Sigmoid colon (tissue), 7 donors: ENCODE measurements around the gene MRPL33. TPM values are rescaled to one million over a fixed set of nuclear protein-coding genes. Genes with fewer than 3 reads are reported as not detected.

Source experiments
- DNase-seq: peaks from one replicate; pipeline ENCODE4 v3.0.0-alpha.2; 2019
- H3K27ac ChIP-seq, 4 donors: fragments of 200-600 bp; sonication (generic); one replicate each; pipeline ENCODE4 v1.5.1; 2016 to 2019; ENCODE audit warnings: mild to moderate bottlenecking in 1 of 4
- H3K27me3 ChIP-seq, 3 donors: fragments of 200-600 bp; sonication (generic); one replicate each; pipeline ENCODE4 v1.5.1; 2019; ENCODE audit warnings: mild to moderate bottlenecking in 1 of 3
- H3K36me3 ChIP-seq, 4 donors: fragments of 200-600 bp; sonication (generic); one replicate each; pipeline ENCODE4 v1.5.1; 2016 to 2019
- H3K4me1 ChIP-seq, 4 donors: fragments of 200-600 bp; sonication (generic); one replicate each; pipeline ENCODE4 v1.5.1; 2017 to 2019
- H3K4me3 ChIP-seq, 4 donors: fragments of 200-600 bp; sonication (generic); one replicate each; pipeline ENCODE4 v1.5.1; 2017 to 2019; ENCODE audit warnings: mild to moderate bottlenecking in 2 of 4, moderate library complexity in 1 of 4
- H3K9me3 ChIP-seq, 4 donors: fragments of 200-600 bp in 3 of 4; sonication (generic) in 3 of 4; one replicate each; pipeline versions ENCODE4 v1.5.1 to v1.6.1; 2013 to 2019
- EP300 ChIP-seq, 4 donors: sonication (generic); formaldehyde crosslinking; IDR thresholded peaks; one replicate each; pipeline ENCODE4 v1.6.1; 2017; ENCODE audit warnings: antibody characterized with exemption in 4 of 4
- POLR2A ChIP-seq, 2 donors: fragments of 450-650 bp; IDR thresholded peaks; one replicate each; pipeline ENCODE4 v1.6.1; 2016; ENCODE audit warnings: antibody characterized with exemption in 2 of 2, mild to moderate bottlenecking in 2 of 2, moderate library complexity in 2 of 2
- POLR2AphosphoS5 ChIP-seq, 4 donors: sonication (generic); formaldehyde crosslinking; IDR thresholded peaks; one replicate each; pipeline ENCODE4 v1.6.1; 2017; ENCODE audit warnings: antibody characterized with exemption in 4 of 4
- WGBS, 2 donors: extraction: QIAGEN DNeasy Blood & Tissue Kit; methylation state at CpG; one replicate each; pipeline ENCODE4 v1.1.7; 2013; 5-methylcytosine and 5-hydroxymethylcytosine counted together
- intact Hi-C: fragments of 100-400 bp; cut with DNase I; formaldehyde crosslinking; loops from one replicate; pipeline ENCODE4 v1.15.1; 2023
- polyA plus RNA-seq, 3 donors: library from polyadenylated mRNA; stranded (reverse); fragments of 200-250 nt; gene quantifications; one replicate each; pipeline ENCODE4 v1.2.3, GENCODE V29; 2013
- total RNA-seq, 4 donors: library from RNA; depleted of rRNA; stranded (reverse); fragments of >200 nt; gene quantifications; one replicate each; pipeline ENCODE4 v1.1.0, GENCODE V29; 2016
- TF ChIP-seq, protein P1 (sequence below), 4 experiments: fragments of 450-650 bp in 3 of 4; fragments of 200-600 bp in 1 of 4; IDR thresholded peaks; one replicate each; pipeline ENCODE4 v1.5.1; 2016 to 2019; ENCODE audit warnings: antibody characterized with exemption in 4 of 4, mild to moderate bottlenecking in 3 of 4, moderate library complexity in 2 of 4
- donor health status: healthy with polysubstance abuse.
- donor health status: Bipolar disorder and iron deficiency.
- donor health status: healthy.

Gene MRPL33
- total and polyA plus RNA-seq, 7 donors, result 110 to 324 (median 193) TPM

- DNase-seq, result no peak
- WGBS, 2 donors, result 41 to 78% methylated on average over 4 of the region's 4 CpGs
- Histone ChIP-seq H3K27me3 (no peaks in the 10 kb centered on the region), H3K27ac (no peak overlapping the region), H3K4me1 (peaks cover 0 to 19% (median 6%) of the 10 kb centered on the region in 4 donors), H3K36me3 (no peaks in the 10 kb centered on the region), H3K4me3 (no peak overlapping the region), H3K9me3 (no peaks in the 10 kb centered on the region)
- intact Hi-C loops, result no loop called here
- TF ChIP-seq, protein P1, sequence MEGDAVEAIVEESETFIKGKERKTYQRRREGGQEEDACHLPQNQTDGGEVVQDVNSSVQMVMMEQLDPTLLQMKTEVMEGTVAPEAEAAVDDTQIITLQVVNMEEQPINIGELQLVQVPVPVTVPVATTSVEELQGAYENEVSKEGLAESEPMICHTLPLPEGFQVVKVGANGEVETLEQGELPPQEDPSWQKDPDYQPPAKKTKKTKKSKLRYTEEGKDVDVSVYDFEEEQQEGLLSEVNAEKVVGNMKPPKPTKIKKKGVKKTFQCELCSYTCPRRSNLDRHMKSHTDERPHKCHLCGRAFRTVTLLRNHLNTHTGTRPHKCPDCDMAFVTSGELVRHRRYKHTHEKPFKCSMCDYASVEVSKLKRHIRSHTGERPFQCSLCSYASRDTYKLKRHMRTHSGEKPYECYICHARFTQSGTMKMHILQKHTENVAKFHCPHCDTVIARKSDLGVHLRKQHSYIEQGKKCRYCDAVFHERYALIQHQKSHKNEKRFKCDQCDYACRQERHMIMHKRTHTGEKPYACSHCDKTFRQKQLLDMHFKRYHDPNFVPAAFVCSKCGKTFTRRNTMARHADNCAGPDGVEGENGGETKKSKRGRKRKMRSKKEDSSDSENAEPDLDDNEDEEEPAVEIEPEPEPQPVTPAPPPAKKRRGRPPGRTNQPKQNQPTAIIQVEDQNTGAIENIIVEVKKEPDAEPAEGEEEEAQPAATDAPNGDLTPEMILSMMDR (IDR thresholded peaks at IDR 0.05), result peak; percentile 13 to 54 (median 47)
- TF ChIP-seq POLR2A (IDR thresholded peaks at IDR 0.05), result no peak
Measured at GRCh38 chr2:27807476-27807875, 36.0 kb downstream of the MRPL33 start.

GRCh38 chr2:27808418-27808817 lies 36.9 kb downstream of the MRPL33 start:
- intact Hi-C loops, result no loop called here
- WGBS, 2 donors, result 92 to 95% methylated on average over 2 of the region's 2 CpGs
- TF ChIP-seq, protein P1 (IDR thresholded peaks at IDR 0.05), result no peak
- no peak for TF ChIP-seq POLR2AphosphoS5 (IDR thresholded peaks at IDR 0.05)
- no peak for TF ChIP-seq EP300 (IDR thresholded peaks at IDR 0.05)
- no peak for TF ChIP-seq POLR2A (IDR thresholded peaks at IDR 0.05)

GRCh38 chr2:27808984-27809383 lies 37.5 kb downstream of the MRPL33 start:
- H3K36me3 ChIP-seq, result no peaks in the 10 kb centered on the region
- H3K4me1 ChIP-seq, result peaks cover 0 to 19% (median 5%) of the 10 kb centered on the region in 4 donors
- H3K4me3 ChIP-seq, result no peak overlapping the region
- no peaks in the 10 kb centered on the region for H3K27me3 ChIP-seq
- peak overlapping the region in 2 of 4 donors; percentile 31 to 47 for H3K27ac ChIP-seq
- intact Hi-C loops, result no loop called here
- WGBS, 2 donors, result 96 to 97% methylated on average over 3 of the region's 3 CpGs
- no peaks in the 10 kb centered on the region for H3K9me3 ChIP-seq
- no peak for DNase-seq
- no peak for TF ChIP-seq EP300 (IDR thresholded peaks at IDR 0.05)
- TF ChIP-seq, protein P1 (IDR thresholded peaks at IDR 0.05), result no peak
- TF ChIP-seq POLR2A (IDR thresholded peaks at IDR 0.05), result no peak
- TF ChIP-seq POLR2AphosphoS5 (IDR thresholded peaks at IDR 0.05), result no peak

More at GRCh38 chr2:27808418-27808817, 36.9 kb downstream of the MRPL33 start:
- DNase-seq, result no peak
- Histone ChIP-seq H3K27me3 (no peaks in the 10 kb centered on the region), H3K9me3 (no peaks in the 10 kb centered on the region), H3K4me1 (peaks cover 0 to 19% (median 5%) of the 10 kb centered on the region in 4 donors), H3K4me3 (no peak overlapping the region), H3K36me3 (no peaks in the 10 kb centered on the region), H3K27ac (no peak overlapping the region)

- Histone ChIP-seq H3K27ac (peak overlapping the region in 2 of 4 donors; percentile 31 to 47), H3K4me1 (peaks cover 0 to 19% (median 5%) of the 10 kb centered on the region in 4 donors), H3K36me3 (no peaks in the 10 kb centered on the region), H3K27me3 (no peaks in the 10 kb centered on the region), H3K9me3 (no peaks in the 10 kb centered on the region), H3K4me3 (no peak overlapping the region)
- WGBS, 2 donors, result 61 to 66% methylated on average over 3 of the region's 3 CpGs
- DNase-seq, result no peak
- TF ChIP-seq POLR2A (IDR thresholded peaks at IDR 0.05) (no peak), EP300 (IDR thresholded peaks at IDR 0.05) (no peak), POLR2AphosphoS5 (IDR thresholded peaks at IDR 0.05) (no peak)
- intact Hi-C loops, result no loop called here
Measured at GRCh38 chr2:27809761-27810241, 38.3 kb downstream of the MRPL33 start.

DNA sequence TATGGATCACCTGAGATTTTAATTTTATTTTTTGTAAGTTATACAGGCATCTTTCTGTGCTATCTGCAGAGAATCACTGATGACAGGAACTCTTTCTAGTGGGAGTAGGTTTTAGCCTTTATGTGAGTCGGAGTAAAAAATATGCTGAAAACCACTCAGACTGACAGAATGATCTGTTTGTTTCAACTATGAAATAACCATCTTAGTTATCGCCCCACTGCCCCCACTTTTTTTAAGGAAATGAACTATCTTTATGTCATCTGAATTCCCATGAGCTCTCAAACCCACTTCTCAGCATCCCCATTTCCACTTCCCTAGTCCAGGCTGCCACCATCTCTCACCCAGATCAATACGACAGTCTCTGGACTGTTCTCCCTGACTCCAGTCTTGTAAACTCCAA lies 38.9 kb downstream of the MRPL33 start:
- no peaks in the 10 kb centered on the region for H3K36me3 ChIP-seq
- H3K4me1 ChIP-seq, result peaks cover 0 to 19% (median 5%) of the 10 kb centered on the region in 4 donors
- intact Hi-C loops, result no loop called here
- DNase-seq, result no peak
- no peak overlapping the region for H3K4me3 ChIP-seq
- H3K9me3 ChIP-seq, result no peaks in the 10 kb centered on the region
- H3K27ac ChIP-seq, result peak overlapping the region in 2 of 4 donors; percentile 31 to 47
- 91 to 93% methylated on average over 3 of the region's 3 CpGs for WGBS, 2 donors
- no peaks in the 10 kb centered on the region for H3K27me3 ChIP-seq
- TF ChIP-seq POLR2AphosphoS5 (IDR thresholded peaks at IDR 0.05) (no peak), EP300 (IDR thresholded peaks at IDR 0.05) (no peak), POLR2A (IDR thresholded peaks at IDR 0.05) (no peak)
- TF ChIP-seq, protein P1 (IDR thresholded peaks at IDR 0.05), result no peak
